Stimulated activated naive CD8-positive, alpha-beta T cell treated with anti-CD3 and anti-CD28 coated beads, Interleukin-15, Interleukin-2, amounts not matched to agents 100 ng/mL and 50 ng/mL, for 24 hours (primary cell): ENCODE data around the gene CLK3.
"Not testable (repeated sequence)": the region's sequence is repeated elsewhere in the genome, so short reads cannot be mapped to it uniquely, and the experiment has no call there.

Experiments used
- H3K27ac Mint-ChIP-seq: one replicate; pipeline ENCODE4 v1.8.0; 2021; ENCODE audit warnings: mild to moderate bottlenecking, mixed read lengths
- H3K27me3 Mint-ChIP-seq: one replicate; pipeline ENCODE4 v1.8.0; 2021; ENCODE audit warnings: mixed read lengths
- H3K36me3 Mint-ChIP-seq: one replicate; pipeline ENCODE4 v1.8.0; 2021; ENCODE audit warnings: low read depth, mixed read lengths
- H3K4me1 Mint-ChIP-seq: one replicate; pipeline ENCODE4 v1.8.0; 2021; ENCODE audit warnings: low read depth, mixed read lengths
- H3K4me3 Mint-ChIP-seq: one replicate; pipeline ENCODE4 v1.8.0; 2021; ENCODE audit warnings: mild to moderate bottlenecking, mixed read lengths
- H3K9me3 Mint-ChIP-seq: one replicate; pipeline ENCODE4 v1.8.0; 2021; ENCODE audit warnings: mixed read lengths

Gene CLK3

GRCh38 chr15:74624020-74624602 lies 8.5 kb downstream of the CLK3 start:
- H3K4me1 Mint-ChIP-seq: peaks cover 46% of the 10 kb centered on the region
- peaks cover 74% of the 10 kb centered on the region for H3K36me3 Mint-ChIP-seq

GRCh38 chr15:74625693-74626092 lies 10.1 kb downstream of the CLK3 start:
- Mint-ChIP-seq H3K36me3 (peaks cover 65% of the 10 kb centered on the region), H3K9me3 (no peaks in the 10 kb centered on the region), H3K4me1 (peaks cover 35% of the 10 kb centered on the region), H3K27me3 (no peaks in the 10 kb centered on the region), H3K4me3 (no peak overlapping the region), H3K27ac (peak overlapping the region; percentile 80)

More at GRCh38 chr15:74624020-74624602, 8.5 kb downstream of the CLK3 start:
- Mint-ChIP-seq H3K9me3 (no peaks in the 10 kb centered on the region), H3K27me3 (no peaks in the 10 kb centered on the region), H3K27ac (peak overlapping the region; percentile 26), H3K4me3 (no peak overlapping the region)

GRCh38 chr15:74626336-74626735 lies 10.7 kb downstream of the CLK3 start:
- Mint-ChIP-seq H3K27ac (peak overlapping the region; percentile 58), H3K36me3 (peaks cover 59% of the 10 kb centered on the region), H3K4me1 (peaks cover 29% of the 10 kb centered on the region), H3K9me3 (no peaks in the 10 kb centered on the region), H3K4me3 (no peak overlapping the region), H3K27me3 (no peaks in the 10 kb centered on the region)

GRCh38 chr15:74626752-74627692 lies 11.4 kb downstream of the CLK3 start:
- Mint-ChIP-seq H3K36me3 (peaks cover 54% of the 10 kb centered on the region), H3K27ac (peak overlapping the region; percentile 58), H3K9me3 (no peaks in the 10 kb centered on the region), H3K27me3 (no peaks in the 10 kb centered on the region), H3K4me3 (no peak overlapping the region), H3K4me1 (peaks cover 29% of the 10 kb centered on the region)

- Mint-ChIP-seq H3K9me3 (no peaks in the 10 kb centered on the region), H3K36me3 (peaks cover 48% of the 10 kb centered on the region), H3K27me3 (no peaks in the 10 kb centered on the region), H3K4me3 (no peak overlapping the region), H3K4me1 (peaks cover 29% of the 10 kb centered on the region), H3K27ac (peak overlapping the region; percentile 87)
These were observed 12.1 kb downstream of the CLK3 start for GRCh38 chr15:74627766-74628165.

GRCh38 chr15:74628199-74628598 lies 12.6 kb downstream of the CLK3 start:
- Mint-ChIP-seq H3K27me3 (no peaks in the 10 kb centered on the region), H3K4me3 (no peak overlapping the region), H3K36me3 (peaks cover 44% of the 10 kb centered on the region), H3K4me1 (peaks cover 29% of the 10 kb centered on the region), H3K27ac (peak overlapping the region; percentile 87), H3K9me3 (no peaks in the 10 kb centered on the region)

- peaks cover 41% of the 10 kb centered on the region for H3K36me3 Mint-ChIP-seq
- H3K4me1 Mint-ChIP-seq: peaks cover 29% of the 10 kb centered on the region
- no peaks in the 10 kb centered on the region for H3K27me3 Mint-ChIP-seq
- H3K4me3 Mint-ChIP-seq: no peak overlapping the region
- H3K9me3 Mint-ChIP-seq: no peaks in the 10 kb centered on the region
- H3K27ac Mint-ChIP-seq: peak overlapping the region; percentile 50
These were observed 13.3 kb downstream of the CLK3 start for GRCh38 chr15:74628949-74629348.

- H3K27ac Mint-ChIP-seq, H3K9me3 Mint-ChIP-seq, H3K27me3 Mint-ChIP-seq, H3K4me3 Mint-ChIP-seq: not testable (repeated sequence)
- H3K4me1 Mint-ChIP-seq: peaks cover 29% of the 10 kb centered on the region
- peaks cover 43% of the 10 kb centered on the region for H3K36me3 Mint-ChIP-seq
These were observed 14.1 kb downstream of the CLK3 start for GRCh38 chr15:74629696-74630095.

- H3K36me3 Mint-ChIP-seq: peaks cover 41% of the 10 kb centered on the region
- peaks cover 25% of the 10 kb centered on the region for H3K4me1 Mint-ChIP-seq
These were observed 14.8 kb downstream of the CLK3 start for GRCh38 chr15:74630284-74631086.

GRCh38 chr15:74631087-74631385 lies 15.4 kb downstream of the CLK3 start:
- Mint-ChIP-seq H3K4me3 (no peak overlapping the region), H3K9me3 (no peaks in the 10 kb centered on the region), H3K27ac (no peak overlapping the region), H3K36me3 (peaks cover 40% of the 10 kb centered on the region), H3K4me1 (peaks cover 19% of the 10 kb centered on the region), H3K27me3 (no peaks in the 10 kb centered on the region)

More at GRCh38 chr15:74630284-74631086, 14.8 kb downstream of the CLK3 start:
- Mint-ChIP-seq H3K9me3 (no peaks in the 10 kb centered on the region), H3K27me3 (no peaks in the 10 kb centered on the region), H3K4me3 (no peak overlapping the region), H3K27ac (peak overlapping the region; percentile 55)

GRCh38 chr15:74631408-74631807 lies 15.8 kb downstream of the CLK3 start:
- H3K4me1 Mint-ChIP-seq: peaks cover 16% of the 10 kb centered on the region
- no peak overlapping the region for H3K4me3 Mint-ChIP-seq
- no peaks in the 10 kb centered on the region for H3K27me3 Mint-ChIP-seq
- no peaks in the 10 kb centered on the region for H3K9me3 Mint-ChIP-seq
- H3K27ac Mint-ChIP-seq: no peak overlapping the region
- peaks cover 39% of the 10 kb centered on the region for H3K36me3 Mint-ChIP-seq

- H3K4me1 Mint-ChIP-seq: peaks cover 12% of the 10 kb centered on the region
- H3K4me3 Mint-ChIP-seq: no peak overlapping the region
- no peaks in the 10 kb centered on the region for H3K9me3 Mint-ChIP-seq
- no peak overlapping the region for H3K27ac Mint-ChIP-seq
- H3K36me3 Mint-ChIP-seq: peaks cover 35% of the 10 kb centered on the region
- H3K27me3 Mint-ChIP-seq: no peaks in the 10 kb centered on the region
These were observed 16.4 kb downstream of the CLK3 start for GRCh38 chr15:74631935-74632560.

- Mint-ChIP-seq H3K36me3 (peaks cover 34% of the 10 kb centered on the region), H3K27me3 (no peaks in the 10 kb centered on the region), H3K4me1 (peaks cover 8% of the 10 kb centered on the region), H3K9me3 (no peaks in the 10 kb centered on the region), H3K27ac (no peak overlapping the region), H3K4me3 (no peak overlapping the region)
These were observed 17.0 kb downstream of the CLK3 start for GRCh38 chr15:74632601-74633000.

GRCh38 chr15:74633781-74634180 lies 18.1 kb downstream of the CLK3 start:
- Mint-ChIP-seq H3K27ac (no peak overlapping the region), H3K27me3 (no peaks in the 10 kb centered on the region), H3K4me1 (no peaks in the 10 kb centered on the region), H3K4me3 (no peak overlapping the region), H3K9me3 (no peaks in the 10 kb centered on the region), H3K36me3 (peaks cover 32% of the 10 kb centered on the region)
